GM12878 (cell line): ENCODE data around the gene DUOX2. TPM values are rescaled to one million over a fixed set of nuclear protein-coding genes. Genes with fewer than 3 reads are reported as not detected.

ENCODE experiments used
- ATAC-seq: fragments of 200-7000 bp; cut with Tn5 transposase; 3 replicates; pipeline ENCODE4 v1.9.1; 2020; ENCODE audit warnings: mild to moderate bottlenecking, moderate library complexity
- BruUV-seq: library from RNA; stranded (reverse); fragments of 400-500 nt; replicated peaks from 2 replicates; lab custom pipeline; 2021; lab: Mats Ljungman, UMichigan
- CTCF ChIA-PET: fragments of 300-600 bp; sonication (Branson Sonifier 250); formaldehyde crosslinking; extraction: SDS; loops from one replicate; lab custom pipeline; 2021; ENCODE audit warnings: inconsistent platforms; lab: Yijun Ruan, JAX
- POLR2A ChIA-PET: fragments of 350-600 bp; formaldehyde crosslinking; extraction: SDS; loops from one replicate; lab custom pipeline; 2021; ENCODE audit warnings: inconsistent platforms; lab: Charles Lee
- RAD21 ChIA-PET: fragments of 300-600 bp; sonication (Branson Sonifier 250); formaldehyde crosslinking; loops from one replicate; lab custom pipeline; 2023; ENCODE audit warnings: antibody characterized with exemption; ENCODE audit not compliant: unreplicated experiment; lab: Charles Lee
- SMC1A ChIA-PET: fragments of 300-600 bp; sonication (Branson Sonifier 250); formaldehyde crosslinking; loops from one replicate; lab custom pipeline; 2023; ENCODE audit not compliant: unreplicated experiment, uncharacterized antibody; lab: Charles Lee
- DNase-seq: peaks from one replicate; pipeline ENCODE4 v3.0.0-alpha.2; 2011; ENCODE audit warnings: low read depth, low spot score
- FAIRE-seq: peaks from 3 replicates; lab custom pipeline; 2011; peaks lifted over from hg19 to GRCh38; lab: Jason Lieb, UNC
- H2AFZ ChIP-seq: 2 replicates; pipeline ENCODE4 v1.6.0; 2011; ENCODE audit warnings: low read depth, low read length, control low read depth; ENCODE audit not compliant: control insufficient read depth
- H3K27ac ChIP-seq: 2 replicates; pipeline ENCODE4 v1.5.1; 2011; ENCODE audit warnings: control low read depth; ENCODE audit not compliant: control insufficient read depth, insufficient read depth
- H3K27me3 ChIP-seq, 2 experiments: replicated peaks in 1 of 2; 2 replicates each; pipeline versions ENCODE4 v1.6.0 to v1.6.1; 2011; ENCODE audit warnings: low read length in 1 of 2; ENCODE audit not compliant: control insufficient read depth in 2 of 2, insufficient read depth in 2 of 2
- H3K36me3 ChIP-seq, 2 experiments: 2 replicates each; pipeline ENCODE4 v1.5.1; 2011; ENCODE audit warnings: low read length in 1 of 2; ENCODE audit not compliant: control insufficient read depth in 2 of 2, insufficient read depth in 2 of 2
- H3K4me1 ChIP-seq: 2 replicates; pipeline ENCODE4 v1.6.1; 2011; ENCODE audit warnings: mild to moderate bottlenecking, low read length, moderate library complexity, mixed read lengths; ENCODE audit not compliant: control insufficient read depth, insufficient read depth
- H3K4me2 ChIP-seq: 2 replicates; pipeline ENCODE4 v1.6.0; 2011; ENCODE audit warnings: control low read depth; ENCODE audit not compliant: control insufficient read depth, insufficient read depth
- H3K4me3 ChIP-seq: fragments of 200-600 bp; sonication (generic); 2 replicates; pipeline ENCODE4 v1.5.1; 2016
- H3K79me2 ChIP-seq: 2 replicates; pipeline ENCODE4 v1.6.0; 2011; ENCODE audit warnings: low read length; ENCODE audit not compliant: control insufficient read depth, insufficient read depth
- H3K9ac ChIP-seq: 2 replicates; pipeline ENCODE4 v1.8.0; 2011; ENCODE audit warnings: low read length, control low read depth, mixed read lengths; ENCODE audit not compliant: control insufficient read depth, insufficient read depth
- H3K9me3 ChIP-seq: replicated peaks from 3 replicates; pipeline ENCODE4 v1.5.1; 2011; ENCODE audit warnings: mild to moderate bottlenecking, low read length; ENCODE audit not compliant: control insufficient read depth, insufficient read depth
- H4K20me1 ChIP-seq: 2 replicates; pipeline ENCODE4 v1.6.0; 2011; ENCODE audit not compliant: control insufficient read depth, insufficient read depth
- CREB1 ChIP-seq: IDR thresholded peaks from 2 replicates; pipeline ENCODE4 v1.6.1; 2012; ENCODE audit warnings: low read depth, mild to moderate bottlenecking, inconsistent platforms
- ESRRA ChIP-seq: IDR thresholded peaks from 2 replicates; pipeline ENCODE4 v1.6.1; 2012; ENCODE audit warnings: mild to moderate bottlenecking, low read length, improper control_type of control experiment
- IKZF1 ChIP-seq: fragments of 450-650 bp; conservative IDR thresholded peaks from 2 replicates; pipeline ENCODE4 v1.6.1; 2017; ENCODE audit warnings: antibody characterized with exemption, mild to moderate bottlenecking
- RB1 ChIP-seq: fragments of 450-650 bp; formaldehyde crosslinking; IDR thresholded peaks from 2 replicates; pipeline ENCODE4 v1.6.1; 2017; ENCODE audit warnings: mild to moderate bottlenecking, borderline replicate concordance
- RELA ChIP-seq: fragments of 450-650 bp; IDR thresholded peaks from 2 replicates; pipeline ENCODE4 v1.8.0; 2014; ENCODE audit warnings: borderline replicate concordance; ENCODE audit not compliant: partially characterized antibody
- SMARCA5 ChIP-seq: fragments of 450-650 bp; IDR thresholded peaks from 2 replicates; pipeline ENCODE4 v1.6.1; 2017; ENCODE audit warnings: mild to moderate bottlenecking
- TCF3 ChIP-seq: IDR thresholded peaks from 2 replicates; pipeline ENCODE4 v1.6.1; 2012; ENCODE audit warnings: low read depth, mild to moderate bottlenecking, low read length, borderline replicate concordance; ENCODE audit not compliant: insufficient read depth
- WGBS: methylation state at CpG from one replicate; pipeline ENCODE4 v1.1.6; 2016; ENCODE audit warnings: low lambda C conversion rate; ENCODE audit not compliant: insufficient replicate concordance, insufficient coverage; ENCODE audit errors: missing lambda C conversion rate; 5-methylcytosine and 5-hydroxymethylcytosine counted together
- in situ Hi-C: fragments of 300-500 bp; cut with MboI; formaldehyde crosslinking; loops from 9 replicates; pipeline ENCODE4 v1.14.3; 2018; ENCODE audit warnings: mixed read lengths
- intact Hi-C: fragments of 100-400 bp; cut with micrococcal nuclease; formaldehyde crosslinking; loops from one replicate; pipeline ENCODE4 v1.14.2; 2022; ENCODE audit not compliant: unreplicated experiment
- polyA plus RNA-seq, 11 experiments: library from polyadenylated mRNA; depleted of rRNA in 4 of 11; unstranded in 6 of 11; stranded (reverse) in 5 of 11; fragments of >200 nt; fragmentation: Nextera tagmentation in 4 of 11; fragmentation: Illumina TruSeq in 1 of 11; extraction: Ambion mirVana in 4 of 11; extraction: Trizol in 1 of 11; gene quantifications; 1 replicate in 1 of 11; 2 replicates in 10 of 11; pipeline versions ENCODE4 v1.2.1 to v1.2.3, GENCODE V29; 2011 to 2016; ENCODE audit warnings: inconsistent platforms in 2 of 11, missing spikeins in 2 of 11, low read depth in 1 of 11
- total RNA-seq, 4 experiments: library from RNA; depleted of rRNA in 3 of 4; stranded (reverse); fragments of >200 nt in 3 of 4; fragmentation: Illumina TruSeq in 1 of 4; extraction: Trizol in 1 of 4; gene quantifications; 2 replicates each; pipeline versions ENCODE4 v1.2.1 to v1.2.3, GENCODE V29; 2013 to 2021
- TF ChIP-seq, protein P1 (sequence below): IDR thresholded peaks from 2 replicates; pipeline ENCODE4 v1.6.1; 2011; ENCODE audit warnings: borderline replicate concordance, low read depth, mild to moderate bottlenecking, moderate library complexity, low read length; ENCODE audit not compliant: insufficient read depth, poor library complexity, severe bottlenecking
- TF ChIP-seq, protein P2 (sequence below): fragments of 450-650 bp; formaldehyde crosslinking; IDR thresholded peaks from 2 replicates; pipeline ENCODE4 v1.5.0; 2022; ENCODE audit warnings: mild to moderate bottlenecking, missing genetic modification characterization
- TF ChIP-seq, protein P3 (sequence below): fragments of 450-650 bp; IDR thresholded peaks from 2 replicates; pipeline ENCODE4 v1.6.1; 2016; ENCODE audit warnings: mild to moderate bottlenecking

DUOX2 gene
- total and polyA plus RNA-seq, 10 of the 15 experiments (the other 5 are each of a cell fraction or from before 2014, with no cell fraction given): 0.05 TPM; not detected in 9

DNA sequence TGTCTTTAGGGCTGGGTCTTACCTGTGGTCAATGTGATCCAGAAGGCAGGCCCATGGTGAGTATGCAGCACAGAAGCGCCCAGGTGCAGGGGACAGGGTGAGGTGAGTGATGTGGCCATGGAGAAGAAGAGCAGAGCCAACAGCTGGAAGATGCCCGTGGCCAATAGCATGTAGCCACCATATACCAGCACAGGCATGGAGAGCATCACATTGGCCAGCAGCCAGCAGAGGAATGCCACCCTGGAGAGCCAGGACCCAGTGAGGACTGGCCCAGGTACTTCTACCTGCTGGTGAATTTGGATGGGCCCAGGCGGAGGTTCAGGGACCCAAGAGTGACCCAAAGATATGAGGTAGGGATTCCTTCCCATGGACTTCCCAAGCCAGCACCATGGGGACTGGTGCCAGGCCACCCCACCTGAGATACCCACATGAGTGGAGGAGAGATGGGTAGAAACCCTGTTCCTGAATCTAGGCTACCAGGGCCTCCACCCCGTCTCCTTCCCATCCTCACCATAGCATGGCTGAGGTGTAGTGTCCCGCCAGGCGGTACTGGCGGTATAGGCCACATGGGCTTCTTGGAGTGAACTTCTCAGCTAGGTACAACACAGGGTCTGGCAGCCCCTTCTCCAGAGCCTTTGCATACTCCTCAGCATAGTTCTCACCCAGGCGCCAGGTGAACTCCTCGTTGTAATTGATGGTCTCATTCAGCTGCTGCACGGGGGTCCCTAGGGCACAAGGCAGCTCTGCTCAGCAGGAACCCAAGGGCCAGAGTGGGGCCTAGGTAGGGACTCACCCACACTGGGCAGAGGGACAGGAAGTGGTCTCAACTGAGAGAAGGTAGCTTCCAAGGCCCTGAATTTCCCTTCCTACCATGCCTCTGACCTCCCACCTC lies 6.4 kb upstream of the DUOX2 start (continued):
- TF ChIP-seq, protein P1, sequence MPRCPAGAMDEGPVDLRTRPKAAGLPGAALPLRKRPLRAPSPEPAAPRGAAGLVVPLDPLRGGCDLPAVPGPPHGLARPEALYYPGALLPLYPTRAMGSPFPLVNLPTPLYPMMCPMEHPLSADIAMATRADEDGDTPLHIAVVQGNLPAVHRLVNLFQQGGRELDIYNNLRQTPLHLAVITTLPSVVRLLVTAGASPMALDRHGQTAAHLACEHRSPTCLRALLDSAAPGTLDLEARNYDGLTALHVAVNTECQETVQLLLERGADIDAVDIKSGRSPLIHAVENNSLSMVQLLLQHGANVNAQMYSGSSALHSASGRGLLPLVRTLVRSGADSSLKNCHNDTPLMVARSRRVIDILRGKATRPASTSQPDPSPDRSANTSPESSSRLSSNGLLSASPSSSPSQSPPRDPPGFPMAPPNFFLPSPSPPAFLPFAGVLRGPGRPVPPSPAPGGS: no peak
- TF ChIP-seq, protein P2, sequence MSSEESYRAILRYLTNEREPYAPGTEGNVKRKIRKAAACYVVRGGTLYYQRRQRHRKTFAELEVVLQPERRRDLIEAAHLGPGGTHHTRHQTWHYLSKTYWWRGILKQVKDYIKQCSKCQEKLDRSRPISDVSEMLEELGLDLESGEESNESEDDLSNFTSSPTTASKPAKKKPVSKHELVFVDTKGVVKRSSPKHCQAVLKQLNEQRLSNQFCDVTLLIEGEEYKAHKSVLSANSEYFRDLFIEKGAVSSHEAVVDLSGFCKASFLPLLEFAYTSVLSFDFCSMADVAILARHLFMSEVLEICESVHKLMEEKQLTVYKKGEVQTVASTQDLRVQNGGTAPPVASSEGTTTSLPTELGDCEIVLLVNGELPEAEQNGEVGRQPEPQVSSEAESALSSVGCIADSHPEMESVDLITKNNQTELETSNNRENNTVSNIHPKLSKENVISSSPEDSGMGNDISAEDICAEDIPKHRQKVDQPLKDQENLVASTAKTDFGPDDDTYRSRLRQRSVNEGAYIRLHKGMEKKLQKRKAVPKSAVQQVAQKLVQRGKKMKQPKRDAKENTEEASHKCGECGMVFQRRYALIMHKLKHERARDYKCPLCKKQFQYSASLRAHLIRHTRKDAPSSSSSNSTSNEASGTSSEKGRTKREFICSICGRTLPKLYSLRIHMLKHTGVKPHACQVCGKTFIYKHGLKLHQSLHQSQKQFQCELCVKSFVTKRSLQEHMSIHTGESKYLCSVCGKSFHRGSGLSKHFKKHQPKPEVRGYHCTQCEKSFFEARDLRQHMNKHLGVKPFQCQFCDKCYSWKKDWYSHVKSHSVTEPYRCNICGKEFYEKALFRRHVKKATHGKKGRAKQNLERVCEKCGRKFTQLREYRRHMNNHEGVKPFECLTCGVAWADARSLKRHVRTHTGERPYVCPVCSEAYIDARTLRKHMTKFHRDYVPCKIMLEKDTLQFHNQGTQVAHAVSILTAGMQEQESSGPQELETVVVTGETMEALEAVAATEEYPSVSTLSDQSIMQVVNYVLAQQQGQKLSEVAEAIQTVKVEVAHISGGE (CRISPR knock-in tag): no peak

DNA sequence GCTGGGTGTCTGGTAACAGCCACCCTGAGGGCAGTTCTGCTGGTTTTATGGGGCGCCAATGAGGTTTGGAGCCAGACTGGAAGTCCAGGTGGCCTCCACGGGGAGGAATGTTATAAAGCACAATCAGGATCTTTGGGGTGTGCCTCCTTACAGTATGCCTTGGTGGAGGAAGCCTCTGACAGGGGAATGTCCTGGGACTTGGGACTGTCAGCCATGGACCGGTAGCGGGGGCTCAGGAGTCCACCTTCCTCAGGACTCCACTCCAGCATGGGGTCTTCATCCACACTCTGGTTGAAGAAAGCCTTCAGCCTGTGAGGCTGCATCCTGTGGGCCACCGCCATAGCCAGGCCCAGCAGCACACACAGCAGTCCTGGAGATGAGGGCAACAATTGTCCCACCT lies 5.0 kb upstream of the DUOX2 start:
- in situ Hi-C loops: loop anchor here (10.0 kb wide), 1 partner anchor 56 kb away; no protein-coding TSS in a partner anchor
- no peak for ATAC-seq
- ChIA-PET RAD21 (interaction anchor here (0.8 to 1.9 kb wide), 8 partner anchors 8 to 338 kb away, joined by 3 to 16 read pairs (median 4); no protein-coding TSS in a partner anchor), CTCF (interaction anchor here (0.6 to 2.2 kb wide), 34 partner anchors 8 to 349 kb away, joined by 3 to 27 read pairs (median 5); partner anchors contain the start of gene DUOX1), POLR2A (no interaction called here), SMC1A (interaction anchor here (1.0 to 1.8 kb wide), 6 partner anchors 8 to 160 kb away, joined by 3 to 9 read pairs (median 6); no protein-coding TSS in a partner anchor)
- H3K9me3 ChIP-seq: no peaks in the 10 kb centered on the region
- no peaks in the 10 kb centered on the region; the same call in 1 of the 2 replicates for H3K4me1 ChIP-seq
- intact Hi-C loops: no loop called here
- WGBS: 48% methylated on average over 5 of the region's 5 CpGs
- BruUV-seq: no TSS peak
- peaks cover 7 to 21% of the 10 kb centered on the region in 2 experiments for H3K27me3 ChIP-seq
- no peak for FAIRE-seq
- H3K4me2 ChIP-seq: no peak overlapping the region
- H3K36me3 ChIP-seq: no peaks in the 10 kb centered on the region
- H3K4me3 ChIP-seq: no peak overlapping the region
- no peak for DNase-seq
- no peak overlapping the region for H2AFZ ChIP-seq
- no peak overlapping the region for H3K9ac ChIP-seq
- no peaks in the 10 kb centered on the region for H4K20me1 ChIP-seq
- H3K27ac ChIP-seq: no peak overlapping the region
- H3K79me2 ChIP-seq: no peaks in the 10 kb centered on the region
- TF ChIP-seq RELA: no peak
- no peak for TF ChIP-seq RB1
- no peak for TF ChIP-seq IKZF1
- TF ChIP-seq, protein P3, sequence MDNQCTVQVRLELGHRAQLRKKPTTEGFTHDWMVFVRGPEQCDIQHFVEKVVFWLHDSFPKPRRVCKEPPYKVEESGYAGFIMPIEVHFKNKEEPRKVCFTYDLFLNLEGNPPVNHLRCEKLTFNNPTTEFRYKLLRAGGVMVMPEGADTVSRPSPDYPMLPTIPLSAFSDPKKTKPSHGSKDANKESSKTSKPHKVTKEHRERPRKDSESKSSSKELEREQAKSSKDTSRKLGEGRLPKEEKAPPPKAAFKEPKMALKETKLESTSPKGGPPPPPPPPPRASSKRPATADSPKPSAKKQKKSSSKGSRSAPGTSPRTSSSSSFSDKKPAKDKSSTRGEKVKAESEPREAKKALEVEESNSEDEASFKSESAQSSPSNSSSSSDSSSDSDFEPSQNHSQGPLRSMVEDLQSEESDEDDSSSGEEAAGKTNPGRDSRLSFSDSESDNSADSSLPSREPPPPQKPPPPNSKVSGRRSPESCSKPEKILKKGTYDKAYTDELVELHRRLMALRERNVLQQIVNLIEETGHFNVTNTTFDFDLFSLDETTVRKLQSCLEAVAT: no peak
- TF ChIP-seq, protein P1: no peak
- TF ChIP-seq ESRRA: no peak
- no peak for TF ChIP-seq TCF3
- TF ChIP-seq SMARCA5: no peak
- TF ChIP-seq CREB1: no peak
